ENCODE measurements around the gene MRPL12.

DNA sequence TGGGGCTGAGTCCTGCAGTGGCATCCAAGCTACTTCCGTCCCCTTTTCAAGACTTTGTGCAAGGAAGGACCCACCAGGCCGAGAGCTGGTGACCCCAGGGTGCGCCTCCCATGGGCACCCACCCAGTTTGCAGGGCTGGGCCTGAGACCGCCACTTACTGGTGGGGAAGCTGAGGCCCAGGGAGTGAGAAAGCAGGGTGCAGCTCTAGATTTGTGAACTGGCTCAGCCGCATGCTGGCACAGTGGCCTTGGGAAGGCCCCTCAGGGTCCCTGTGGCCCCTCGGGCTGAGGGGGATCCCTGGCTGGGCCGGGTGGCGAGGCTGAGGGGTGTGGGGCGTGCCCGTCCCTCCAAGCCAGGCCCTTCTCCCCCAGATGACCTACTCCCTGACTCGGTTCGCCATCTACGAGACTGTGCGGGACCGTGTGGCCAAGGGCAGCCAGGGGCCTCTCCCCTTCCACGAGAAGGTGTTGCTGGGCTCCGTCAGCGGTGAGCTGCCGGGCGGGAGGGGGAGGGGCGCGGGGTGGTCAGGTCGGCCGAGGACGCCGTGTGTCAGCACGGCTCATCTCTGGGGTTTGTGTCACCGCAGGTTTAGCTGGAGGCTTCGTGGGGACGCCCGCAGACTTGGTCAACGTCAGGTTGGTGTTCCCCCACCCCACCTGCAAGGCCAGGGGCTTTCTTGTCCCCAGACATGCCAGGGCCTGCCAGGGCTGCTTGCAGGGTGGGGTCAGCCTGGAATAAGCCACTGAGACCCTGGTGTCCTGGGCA lies 12.1 kb downstream of the MRPL12 start:
- TF ChIP-seq, protein P1, sequence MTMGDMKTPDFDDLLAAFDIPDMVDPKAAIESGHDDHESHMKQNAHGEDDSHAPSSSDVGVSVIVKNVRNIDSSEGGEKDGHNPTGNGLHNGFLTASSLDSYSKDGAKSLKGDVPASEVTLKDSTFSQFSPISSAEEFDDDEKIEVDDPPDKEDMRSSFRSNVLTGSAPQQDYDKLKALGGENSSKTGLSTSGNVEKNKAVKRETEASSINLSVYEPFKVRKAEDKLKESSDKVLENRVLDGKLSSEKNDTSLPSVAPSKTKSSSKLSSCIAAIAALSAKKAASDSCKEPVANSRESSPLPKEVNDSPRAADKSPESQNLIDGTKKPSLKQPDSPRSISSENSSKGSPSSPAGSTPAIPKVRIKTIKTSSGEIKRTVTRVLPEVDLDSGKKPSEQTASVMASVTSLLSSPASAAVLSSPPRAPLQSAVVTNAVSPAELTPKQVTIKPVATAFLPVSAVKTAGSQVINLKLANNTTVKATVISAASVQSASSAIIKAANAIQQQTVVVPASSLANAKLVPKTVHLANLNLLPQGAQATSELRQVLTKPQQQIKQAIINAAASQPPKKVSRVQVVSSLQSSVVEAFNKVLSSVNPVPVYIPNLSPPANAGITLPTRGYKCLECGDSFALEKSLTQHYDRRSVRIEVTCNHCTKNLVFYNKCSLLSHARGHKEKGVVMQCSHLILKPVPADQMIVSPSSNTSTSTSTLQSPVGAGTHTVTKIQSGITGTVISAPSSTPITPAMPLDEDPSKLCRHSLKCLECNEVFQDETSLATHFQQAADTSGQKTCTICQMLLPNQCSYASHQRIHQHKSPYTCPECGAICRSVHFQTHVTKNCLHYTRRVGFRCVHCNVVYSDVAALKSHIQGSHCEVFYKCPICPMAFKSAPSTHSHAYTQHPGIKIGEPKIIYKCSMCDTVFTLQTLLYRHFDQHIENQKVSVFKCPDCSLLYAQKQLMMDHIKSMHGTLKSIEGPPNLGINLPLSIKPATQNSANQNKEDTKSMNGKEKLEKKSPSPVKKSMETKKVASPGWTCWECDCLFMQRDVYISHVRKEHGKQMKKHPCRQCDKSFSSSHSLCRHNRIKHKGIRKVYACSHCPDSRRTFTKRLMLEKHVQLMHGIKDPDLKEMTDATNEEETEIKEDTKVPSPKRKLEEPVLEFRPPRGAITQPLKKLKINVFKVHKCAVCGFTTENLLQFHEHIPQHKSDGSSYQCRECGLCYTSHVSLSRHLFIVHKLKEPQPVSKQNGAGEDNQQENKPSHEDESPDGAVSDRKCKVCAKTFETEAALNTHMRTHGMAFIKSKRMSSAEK (CRISPR knock-in tag; IDR thresholded peaks at IDR 0.05; ENCODE audit: borderline replicate concordance): no peak
- TF ChIP-seq, protein P2, sequence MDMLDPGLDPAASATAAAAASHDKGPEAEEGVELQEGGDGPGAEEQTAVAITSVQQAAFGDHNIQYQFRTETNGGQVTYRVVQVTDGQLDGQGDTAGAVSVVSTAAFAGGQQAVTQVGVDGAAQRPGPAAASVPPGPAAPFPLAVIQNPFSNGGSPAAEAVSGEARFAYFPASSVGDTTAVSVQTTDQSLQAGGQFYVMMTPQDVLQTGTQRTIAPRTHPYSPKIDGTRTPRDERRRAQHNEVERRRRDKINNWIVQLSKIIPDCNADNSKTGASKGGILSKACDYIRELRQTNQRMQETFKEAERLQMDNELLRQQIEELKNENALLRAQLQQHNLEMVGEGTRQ (CRISPR knock-in tag; IDR thresholded peaks at IDR 0.05): no peak
- TF ChIP-seq, protein P3, sequence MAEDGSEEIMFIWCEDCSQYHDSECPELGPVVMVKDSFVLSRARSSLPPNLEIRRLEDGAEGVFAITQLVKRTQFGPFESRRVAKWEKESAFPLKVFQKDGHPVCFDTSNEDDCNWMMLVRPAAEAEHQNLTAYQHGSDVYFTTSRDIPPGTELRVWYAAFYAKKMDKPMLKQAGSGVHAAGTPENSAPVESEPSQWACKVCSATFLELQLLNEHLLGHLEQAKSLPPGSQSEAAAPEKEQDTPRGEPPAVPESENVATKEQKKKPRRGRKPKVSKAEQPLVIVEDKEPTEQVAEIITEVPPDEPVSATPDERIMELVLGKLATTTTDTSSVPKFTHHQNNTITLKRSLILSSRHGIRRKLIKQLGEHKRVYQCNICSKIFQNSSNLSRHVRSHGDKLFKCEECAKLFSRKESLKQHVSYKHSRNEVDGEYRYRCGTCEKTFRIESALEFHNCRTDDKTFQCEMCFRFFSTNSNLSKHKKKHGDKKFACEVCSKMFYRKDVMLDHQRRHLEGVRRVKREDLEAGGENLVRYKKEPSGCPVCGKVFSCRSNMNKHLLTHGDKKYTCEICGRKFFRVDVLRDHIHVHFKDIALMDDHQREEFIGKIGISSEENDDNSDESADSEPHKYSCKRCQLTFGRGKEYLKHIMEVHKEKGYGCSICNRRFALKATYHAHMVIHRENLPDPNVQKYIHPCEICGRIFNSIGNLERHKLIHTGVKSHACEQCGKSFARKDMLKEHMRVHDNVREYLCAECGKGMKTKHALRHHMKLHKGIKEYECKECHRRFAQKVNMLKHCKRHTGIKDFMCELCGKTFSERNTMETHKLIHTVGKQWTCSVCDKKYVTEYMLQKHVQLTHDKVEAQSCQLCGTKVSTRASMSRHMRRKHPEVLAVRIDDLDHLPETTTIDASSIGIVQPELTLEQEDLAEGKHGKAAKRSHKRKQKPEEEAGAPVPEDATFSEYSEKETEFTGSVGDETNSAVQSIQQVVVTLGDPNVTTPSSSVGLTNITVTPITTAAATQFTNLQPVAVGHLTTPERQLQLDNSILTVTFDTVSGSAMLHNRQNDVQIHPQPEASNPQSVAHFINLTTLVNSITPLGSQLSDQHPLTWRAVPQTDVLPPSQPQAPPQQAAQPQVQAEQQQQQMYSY (CRISPR knock-in tag; IDR thresholded peaks at IDR 0.05): no peak
- TF ChIP-seq, protein P4, sequence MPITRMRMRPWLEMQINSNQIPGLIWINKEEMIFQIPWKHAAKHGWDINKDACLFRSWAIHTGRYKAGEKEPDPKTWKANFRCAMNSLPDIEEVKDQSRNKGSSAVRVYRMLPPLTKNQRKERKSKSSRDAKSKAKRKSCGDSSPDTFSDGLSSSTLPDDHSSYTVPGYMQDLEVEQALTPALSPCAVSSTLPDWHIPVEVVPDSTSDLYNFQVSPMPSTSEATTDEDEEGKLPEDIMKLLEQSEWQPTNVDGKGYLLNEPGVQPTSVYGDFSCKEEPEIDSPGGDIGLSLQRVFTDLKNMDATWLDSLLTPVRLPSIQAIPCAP (CRISPR knock-in tag; IDR thresholded peaks at IDR 0.05): no peak
- TF ChIP-seq ESRRA (CRISPR knock-in tag; IDR thresholded peaks at IDR 0.05; ENCODE audit: borderline replicate concordance) (no peak), SP1 (CRISPR knock-in tag; conservative IDR thresholded peaks at IDR 0.05) (no peak), CREB1 (CRISPR knock-in tag; IDR thresholded peaks at IDR 0.05) (no peak), GTF2I (CRISPR knock-in tag; conservative IDR thresholded peaks at IDR 0.05) (no peak), OVOL2 (CRISPR knock-in tag; IDR thresholded peaks at IDR 0.05; ENCODE audit: borderline replicate concordance) (no peak), FOXJ3 (CRISPR knock-in tag; IDR thresholded peaks at IDR 0.05; ENCODE audit: borderline replicate concordance) (no peak)
- TF ChIP-seq, protein P5, sequence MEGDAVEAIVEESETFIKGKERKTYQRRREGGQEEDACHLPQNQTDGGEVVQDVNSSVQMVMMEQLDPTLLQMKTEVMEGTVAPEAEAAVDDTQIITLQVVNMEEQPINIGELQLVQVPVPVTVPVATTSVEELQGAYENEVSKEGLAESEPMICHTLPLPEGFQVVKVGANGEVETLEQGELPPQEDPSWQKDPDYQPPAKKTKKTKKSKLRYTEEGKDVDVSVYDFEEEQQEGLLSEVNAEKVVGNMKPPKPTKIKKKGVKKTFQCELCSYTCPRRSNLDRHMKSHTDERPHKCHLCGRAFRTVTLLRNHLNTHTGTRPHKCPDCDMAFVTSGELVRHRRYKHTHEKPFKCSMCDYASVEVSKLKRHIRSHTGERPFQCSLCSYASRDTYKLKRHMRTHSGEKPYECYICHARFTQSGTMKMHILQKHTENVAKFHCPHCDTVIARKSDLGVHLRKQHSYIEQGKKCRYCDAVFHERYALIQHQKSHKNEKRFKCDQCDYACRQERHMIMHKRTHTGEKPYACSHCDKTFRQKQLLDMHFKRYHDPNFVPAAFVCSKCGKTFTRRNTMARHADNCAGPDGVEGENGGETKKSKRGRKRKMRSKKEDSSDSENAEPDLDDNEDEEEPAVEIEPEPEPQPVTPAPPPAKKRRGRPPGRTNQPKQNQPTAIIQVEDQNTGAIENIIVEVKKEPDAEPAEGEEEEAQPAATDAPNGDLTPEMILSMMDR (IDR thresholded peaks at IDR 0.05): no peak
- TF ChIP-seq, protein P6, sequence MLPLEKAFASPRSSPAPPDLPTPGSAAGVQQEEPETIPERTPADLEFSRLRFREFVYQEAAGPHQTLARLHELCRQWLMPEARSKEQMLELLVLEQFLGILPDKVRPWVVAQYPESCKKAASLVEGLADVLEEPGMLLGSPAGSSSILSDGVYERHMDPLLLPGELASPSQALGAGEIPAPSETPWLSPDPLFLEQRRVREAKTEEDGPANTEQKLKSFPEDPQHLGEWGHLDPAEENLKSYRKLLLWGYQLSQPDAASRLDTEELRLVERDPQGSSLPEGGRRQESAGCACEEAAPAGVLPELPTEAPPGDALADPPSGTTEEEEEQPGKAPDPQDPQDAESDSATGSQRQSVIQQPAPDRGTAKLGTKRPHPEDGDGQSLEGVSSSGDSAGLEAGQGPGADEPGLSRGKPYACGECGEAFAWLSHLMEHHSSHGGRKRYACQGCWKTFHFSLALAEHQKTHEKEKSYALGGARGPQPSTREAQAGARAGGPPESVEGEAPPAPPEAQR (CRISPR knock-in tag; IDR thresholded peaks at IDR 0.05): no peak
- TF ChIP-seq, protein P7, sequence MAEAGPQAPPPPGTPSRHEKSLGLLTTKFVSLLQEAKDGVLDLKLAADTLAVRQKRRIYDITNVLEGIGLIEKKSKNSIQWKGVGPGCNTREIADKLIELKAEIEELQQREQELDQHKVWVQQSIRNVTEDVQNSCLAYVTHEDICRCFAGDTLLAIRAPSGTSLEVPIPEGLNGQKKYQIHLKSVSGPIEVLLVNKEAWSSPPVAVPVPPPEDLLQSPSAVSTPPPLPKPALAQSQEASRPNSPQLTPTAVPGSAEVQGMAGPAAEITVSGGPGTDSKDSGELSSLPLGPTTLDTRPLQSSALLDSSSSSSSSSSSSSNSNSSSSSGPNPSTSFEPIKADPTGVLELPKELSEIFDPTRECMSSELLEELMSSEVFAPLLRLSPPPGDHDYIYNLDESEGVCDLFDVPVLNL (CRISPR knock-in tag; IDR thresholded peaks at IDR 0.05; ENCODE audit: borderline replicate concordance, low read depth): no peak
- TF ChIP-seq, protein P8, sequence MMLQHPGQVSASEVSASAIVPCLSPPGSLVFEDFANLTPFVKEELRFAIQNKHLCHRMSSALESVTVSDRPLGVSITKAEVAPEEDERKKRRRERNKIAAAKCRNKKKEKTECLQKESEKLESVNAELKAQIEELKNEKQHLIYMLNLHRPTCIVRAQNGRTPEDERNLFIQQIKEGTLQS (CRISPR knock-in tag; conservative IDR thresholded peaks at IDR 0.05): no peak

All from WTC11 (cell line).